GM18868 (cell line): ENCODE data around the gene PCDHB4.
"Not testable (repeated sequence)": the region's sequence is repeated elsewhere in the genome, so short reads cannot be mapped to it uniquely, and the experiment has no call there.

Source experiments
- ATAC-seq: cut with Tn5 transposase; IDR thresholded peaks from one replicate; pipeline ENCODE4 v1.9.1; 2021; ENCODE audit warnings: mild to moderate bottlenecking, moderate library complexity; ENCODE audit not compliant: unreplicated experiment

The PCDHB4 gene

DNA sequence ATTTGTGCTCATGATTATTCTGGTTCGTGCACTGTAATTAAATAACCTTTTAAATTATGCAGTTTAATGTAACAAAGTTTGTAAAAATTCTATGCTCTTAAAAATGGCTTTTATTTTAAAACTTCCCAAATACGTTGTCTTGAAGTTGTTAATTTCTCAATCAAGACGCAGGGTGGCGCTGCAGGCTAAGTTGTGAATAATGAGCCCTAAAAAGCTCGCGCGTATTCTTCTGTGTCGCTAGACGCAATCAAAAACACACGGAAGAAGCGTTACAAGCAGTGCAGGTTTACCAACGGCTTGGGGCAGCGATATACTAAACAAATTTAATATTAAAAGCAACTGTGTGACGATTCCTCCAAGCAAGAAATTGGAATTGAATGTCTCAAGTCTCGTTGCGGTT, at the start of gene PCDHB4:
PCDHB4 (plus strand) TSS at position 256 of the 400 bp plus-strand sequence. CDS start 181 bp downstream, outside the sequence.
- no peak for ATAC-seq

DNA sequence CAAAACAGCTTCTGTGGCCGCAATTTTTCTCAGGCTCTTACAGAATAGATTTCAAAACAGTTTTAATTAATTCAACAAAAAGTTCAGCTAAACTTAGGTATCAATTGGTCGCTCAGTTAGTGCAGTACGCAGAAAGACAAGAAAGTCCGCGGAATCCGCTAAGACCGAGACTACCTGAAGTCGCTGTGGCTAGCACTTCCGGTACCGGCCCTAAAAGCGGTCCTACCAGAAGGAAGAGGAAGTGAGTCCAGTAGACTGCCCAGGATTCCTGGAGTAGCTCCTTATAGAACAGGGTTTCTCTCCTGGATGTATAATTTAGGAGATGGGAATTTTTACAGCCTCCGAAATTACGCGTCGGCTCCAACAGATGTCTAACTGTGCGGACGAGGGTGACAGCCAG, 43.8 kb upstream of the PCDHB4 start:
- ATAC-seq = no peak

DNA sequence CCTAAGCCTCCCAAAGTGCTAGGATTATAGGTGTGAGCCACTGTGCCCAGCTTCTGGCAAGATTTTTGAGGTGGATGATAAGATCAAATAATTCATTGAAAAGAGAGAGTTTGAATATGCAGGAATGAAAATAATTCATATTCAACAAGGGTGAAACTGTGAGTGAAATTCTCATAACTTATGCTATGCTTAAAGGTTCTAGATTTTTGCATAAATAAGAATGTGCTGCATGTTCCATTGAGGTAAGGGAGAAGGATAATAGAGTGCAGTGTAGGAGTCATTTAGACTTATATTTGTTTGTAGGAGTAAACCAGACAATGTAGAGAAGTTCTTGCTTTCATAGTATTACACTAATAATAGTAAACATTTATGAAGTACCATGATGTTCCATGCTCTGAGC, 39.4 kb upstream of the PCDHB4 start:
- ATAC-seq = no peak

DNA sequence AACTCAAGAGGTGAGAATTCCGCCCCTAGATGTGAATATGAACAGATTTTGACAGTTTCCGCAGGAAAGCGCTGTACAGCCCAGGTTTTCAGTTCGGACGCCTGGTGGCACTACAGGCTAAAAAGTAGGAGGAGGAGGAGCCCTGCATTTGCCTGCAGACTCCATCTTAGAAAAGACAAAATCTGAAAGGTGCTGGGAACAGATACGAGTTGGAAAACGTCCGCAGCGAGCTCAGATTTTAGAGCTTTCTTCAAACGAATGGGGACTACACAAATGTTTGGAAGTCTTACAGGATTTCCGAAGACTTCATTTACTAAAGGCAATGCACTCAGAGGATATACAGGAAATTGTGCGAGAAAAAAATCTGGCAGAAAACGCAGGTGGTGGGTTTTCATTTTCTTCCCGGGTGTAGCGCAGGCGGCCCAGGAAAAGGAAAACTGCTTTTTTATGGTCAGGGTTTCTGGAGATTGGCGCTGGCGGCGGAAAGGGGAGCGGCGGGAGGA, 37.1 kb upstream of the PCDHB4 start:
- ATAC-seq = peak; percentile 64

DNA sequence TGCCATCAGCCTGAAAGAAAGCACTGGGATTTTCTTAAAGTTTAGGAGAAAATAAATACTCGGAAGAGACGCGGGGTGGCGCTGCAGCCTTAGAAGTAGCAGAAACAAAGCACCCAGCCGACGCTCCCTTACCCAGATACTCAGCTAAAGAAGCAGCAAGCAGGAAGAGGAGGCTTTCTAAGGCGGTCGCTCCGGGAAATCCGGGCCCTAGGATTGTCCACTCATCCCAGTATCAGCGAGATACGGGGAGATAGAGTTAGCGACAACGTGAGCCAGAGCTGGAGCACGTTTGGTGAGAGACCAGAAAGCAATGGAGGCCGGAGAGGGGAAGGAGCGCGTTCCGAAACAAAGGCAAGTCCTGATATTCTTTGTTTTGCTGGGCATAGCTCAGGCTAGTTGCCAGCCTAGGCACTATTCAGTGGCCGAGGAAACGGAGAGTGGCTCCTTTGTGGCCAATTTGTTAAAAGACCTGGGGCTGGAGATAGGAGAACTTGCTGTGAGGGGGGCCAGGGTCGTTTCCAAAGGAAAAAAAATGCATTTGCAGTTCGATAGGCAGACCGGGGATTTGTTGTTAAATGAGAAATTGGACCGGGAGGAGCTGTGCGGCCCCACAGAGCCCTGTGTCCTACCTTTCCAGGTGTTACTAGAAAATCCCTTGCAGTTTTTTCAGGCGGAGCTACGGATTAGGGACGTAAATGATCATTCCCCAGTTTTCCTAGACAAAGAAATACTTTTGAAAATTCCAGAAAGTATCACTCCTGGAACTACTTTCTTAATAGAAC, 26.9 kb upstream of the PCDHB4 start, which contains the start of gene PCDHB2:
PCDHB2 (plus strand) TSS at position 135 of the 782 bp plus-strand sequence; CDS start at position 311, 176 bp downstream.
- no peak for ATAC-seq

DNA sequence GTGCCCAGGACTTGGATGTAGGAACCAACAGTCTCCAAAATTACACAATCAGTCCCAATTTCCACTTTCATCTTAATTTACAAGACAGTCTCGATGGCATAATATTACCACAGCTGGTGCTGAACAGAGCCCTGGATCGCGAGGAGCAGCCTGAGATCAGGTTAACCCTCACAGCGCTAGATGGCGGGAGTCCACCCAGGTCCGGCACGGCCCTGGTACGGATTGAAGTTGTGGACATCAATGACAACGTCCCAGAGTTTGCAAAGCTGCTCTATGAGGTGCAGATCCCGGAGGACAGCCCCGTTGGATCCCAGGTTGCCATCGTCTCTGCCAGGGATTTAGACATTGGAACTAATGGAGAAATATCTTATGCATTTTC, 26.4 kb upstream of the PCDHB4 start:
- no peak for ATAC-seq

DNA sequence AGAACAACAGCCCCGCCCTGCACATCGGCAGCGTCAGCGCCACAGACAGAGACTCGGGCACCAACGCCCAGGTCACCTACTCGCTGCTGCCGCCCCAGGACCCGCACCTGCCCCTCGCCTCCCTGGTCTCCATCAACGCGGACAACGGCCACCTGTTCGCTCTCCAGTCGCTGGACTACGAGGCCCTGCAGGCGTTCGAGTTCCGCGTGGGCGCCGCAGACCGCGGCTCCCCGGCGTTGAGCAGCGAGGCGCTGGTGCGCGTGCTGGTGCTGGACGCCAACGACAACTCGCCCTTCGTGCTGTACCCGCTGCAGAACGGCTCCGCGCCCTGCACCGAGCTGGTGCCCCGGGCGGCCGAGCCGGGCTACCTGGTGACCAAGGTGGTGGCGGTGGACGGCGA, 25.4 kb upstream of the PCDHB4 start:
- ATAC-seq = not testable (repeated sequence)

DNA sequence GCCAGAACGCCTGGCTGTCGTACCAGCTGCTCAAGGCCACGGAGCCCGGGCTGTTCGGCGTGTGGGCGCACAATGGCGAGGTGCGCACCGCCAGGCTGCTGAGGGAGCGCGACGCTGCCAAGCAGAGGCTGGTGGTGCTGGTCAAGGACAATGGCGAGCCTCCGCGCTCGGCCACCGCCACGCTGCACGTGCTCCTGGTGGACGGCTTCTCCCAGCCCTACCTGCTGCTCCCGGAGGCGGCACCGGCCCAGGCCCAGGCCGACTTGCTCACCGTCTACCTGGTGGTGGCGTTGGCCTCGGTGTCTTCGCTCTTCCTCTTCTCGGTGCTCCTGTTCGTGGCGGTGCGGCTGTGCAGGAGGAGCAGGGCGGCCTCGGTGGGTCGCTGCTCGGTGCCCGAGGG, 25.0 kb upstream of the PCDHB4 start:
- ATAC-seq = not testable (repeated sequence)

DNA sequence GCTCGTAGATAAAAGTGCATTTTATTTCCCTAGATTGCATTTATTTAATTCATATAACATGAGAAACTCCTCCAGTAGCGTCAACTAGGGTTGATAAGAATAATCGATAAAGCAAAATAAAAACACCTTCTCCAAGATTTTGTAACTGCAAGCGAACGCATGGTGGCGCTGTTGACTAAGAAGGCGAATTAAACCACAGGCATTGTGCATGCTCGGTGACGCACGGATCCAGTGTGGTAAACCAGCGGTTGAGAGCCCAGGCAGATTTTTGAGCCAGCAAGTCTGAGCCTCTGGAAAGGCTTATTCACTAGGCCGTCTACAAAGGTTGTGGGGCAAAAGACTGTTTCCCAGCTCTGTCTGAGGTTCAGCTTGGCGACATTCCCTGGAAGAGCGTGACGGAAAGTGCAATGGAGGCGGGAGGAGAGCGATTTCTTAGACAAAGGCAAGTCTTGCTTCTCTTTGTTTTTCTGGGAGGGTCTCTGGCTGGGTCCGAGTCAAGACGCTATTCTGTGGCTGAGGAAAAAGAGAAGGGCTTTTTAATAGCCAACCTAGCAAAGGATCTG, 21.3 kb upstream of the PCDHB4 start, which contains the start of gene PCDHB3:
PCDHB3 (plus strand) TSS at position 231 of the 563 bp plus-strand sequence; CDS start at position 408, 177 bp downstream.
- no peak for ATAC-seq

DNA sequence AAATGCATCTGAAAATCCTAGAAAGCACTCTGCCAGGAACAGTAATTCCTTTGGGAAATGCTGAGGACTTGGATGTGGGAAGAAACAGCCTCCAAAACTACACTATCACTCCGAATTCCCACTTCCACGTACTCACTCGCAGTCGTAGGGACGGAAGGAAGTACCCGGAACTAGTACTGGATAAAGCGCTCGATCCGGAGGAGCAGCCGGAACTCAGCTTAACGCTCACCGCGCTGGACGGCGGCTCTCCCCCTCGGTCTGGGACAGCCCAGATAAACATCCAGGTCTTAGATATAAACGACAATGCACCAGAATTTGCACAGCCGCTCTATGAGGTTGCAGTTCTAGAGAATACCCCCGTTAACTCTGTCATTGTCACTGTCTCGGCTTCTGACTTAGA, 20.6 kb upstream of the PCDHB4 start:
- ATAC-seq = no peak

DNA sequence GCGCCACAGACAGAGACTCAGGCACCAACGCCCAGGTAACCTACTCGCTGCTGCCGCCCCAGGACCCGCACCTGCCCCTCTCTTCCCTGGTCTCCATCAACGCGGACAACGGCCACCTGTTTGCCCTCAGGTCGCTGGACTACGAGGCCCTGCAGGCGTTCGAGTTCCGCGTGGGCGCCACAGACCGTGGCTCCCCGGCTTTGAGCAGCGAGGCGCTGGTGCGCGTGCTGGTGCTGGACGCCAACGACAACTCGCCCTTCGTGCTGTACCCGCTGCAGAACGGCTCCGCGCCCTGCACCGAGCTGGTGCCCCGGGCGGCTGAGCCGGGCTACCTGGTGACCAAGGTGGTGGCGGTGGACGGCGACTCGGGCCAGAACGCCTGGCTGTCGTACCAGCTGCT, 19.5 kb upstream of the PCDHB4 start:
- ATAC-seq = not testable (repeated sequence)

DNA sequence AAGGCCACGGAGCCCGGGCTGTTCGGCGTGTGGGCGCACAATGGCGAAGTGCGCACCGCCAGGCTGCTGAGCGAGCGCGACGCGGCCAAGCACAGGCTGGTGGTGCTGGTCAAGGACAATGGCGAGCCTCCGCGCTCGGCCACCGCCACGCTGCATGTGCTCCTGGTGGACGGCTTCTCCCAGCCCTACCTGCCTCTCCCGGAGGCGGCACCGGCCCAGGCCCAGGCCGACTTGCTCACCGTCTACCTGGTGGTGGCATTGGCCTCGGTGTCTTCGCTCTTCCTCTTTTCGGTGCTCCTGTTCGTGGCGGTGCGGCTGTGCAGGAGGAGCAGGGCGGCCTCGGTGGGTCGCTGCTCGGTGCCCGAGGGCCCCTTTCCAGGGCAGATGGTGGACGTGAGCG, 19.1 kb upstream of the PCDHB4 start:
- not testable (repeated sequence) for ATAC-seq

DNA sequence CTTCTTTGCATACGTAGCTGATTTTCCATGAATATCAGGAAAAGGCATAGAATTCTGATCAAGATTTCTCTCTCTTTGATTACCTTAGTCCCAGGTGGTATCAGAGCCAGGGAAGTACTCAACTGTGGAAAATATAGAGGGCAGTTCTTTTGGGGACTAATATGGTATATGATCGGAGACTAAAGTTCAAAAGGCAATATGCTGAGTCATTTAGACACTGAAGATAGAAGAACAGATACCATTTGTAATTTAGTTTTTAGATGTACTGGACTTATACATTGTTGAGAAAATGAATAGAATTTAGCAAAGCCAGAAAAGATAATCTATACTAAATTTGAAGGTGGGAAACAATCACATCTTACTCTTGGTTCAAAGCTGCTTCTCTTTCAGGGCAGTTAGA, 16.3 kb upstream of the PCDHB4 start:
- ATAC-seq = no peak

DNA sequence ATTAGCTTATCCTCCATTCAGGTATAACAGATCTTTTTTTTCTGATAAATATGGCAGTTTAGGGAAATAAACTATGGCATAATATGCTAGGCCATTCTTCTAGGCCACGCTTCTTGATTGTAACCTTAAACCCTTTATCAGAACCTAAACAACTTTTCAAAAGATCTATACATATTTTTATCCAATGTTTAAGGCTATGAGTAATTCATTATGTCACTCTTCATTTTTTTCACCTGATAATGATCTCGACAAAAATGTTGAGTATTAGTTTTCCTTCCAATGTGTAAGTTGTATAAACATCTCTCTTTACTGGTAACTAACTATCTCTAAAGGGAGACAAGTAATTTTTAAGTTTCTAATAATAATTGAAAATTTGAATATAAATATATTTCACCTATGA, 2.4 kb upstream of the PCDHB4 start:
- no peak for ATAC-seq

DNA sequence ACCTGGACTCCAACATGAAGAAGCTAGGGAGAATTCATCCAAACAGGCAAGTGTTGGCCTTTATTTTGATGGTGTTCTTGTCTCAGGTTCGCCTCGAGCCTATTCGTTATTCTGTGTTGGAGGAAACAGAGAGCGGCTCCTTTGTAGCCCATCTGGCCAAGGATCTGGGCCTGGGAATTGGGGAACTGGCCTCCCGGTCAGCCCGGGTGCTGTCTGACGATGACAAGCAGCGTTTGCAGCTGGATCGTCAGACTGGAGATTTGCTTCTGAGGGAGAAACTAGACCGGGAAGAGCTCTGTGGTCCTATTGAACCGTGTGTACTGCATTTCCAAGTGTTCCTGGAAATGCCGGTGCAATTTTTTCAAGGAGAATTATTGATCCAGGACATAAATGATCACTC, 367 bp downstream of the PCDHB4 start:
- no peak for ATAC-seq

DNA sequence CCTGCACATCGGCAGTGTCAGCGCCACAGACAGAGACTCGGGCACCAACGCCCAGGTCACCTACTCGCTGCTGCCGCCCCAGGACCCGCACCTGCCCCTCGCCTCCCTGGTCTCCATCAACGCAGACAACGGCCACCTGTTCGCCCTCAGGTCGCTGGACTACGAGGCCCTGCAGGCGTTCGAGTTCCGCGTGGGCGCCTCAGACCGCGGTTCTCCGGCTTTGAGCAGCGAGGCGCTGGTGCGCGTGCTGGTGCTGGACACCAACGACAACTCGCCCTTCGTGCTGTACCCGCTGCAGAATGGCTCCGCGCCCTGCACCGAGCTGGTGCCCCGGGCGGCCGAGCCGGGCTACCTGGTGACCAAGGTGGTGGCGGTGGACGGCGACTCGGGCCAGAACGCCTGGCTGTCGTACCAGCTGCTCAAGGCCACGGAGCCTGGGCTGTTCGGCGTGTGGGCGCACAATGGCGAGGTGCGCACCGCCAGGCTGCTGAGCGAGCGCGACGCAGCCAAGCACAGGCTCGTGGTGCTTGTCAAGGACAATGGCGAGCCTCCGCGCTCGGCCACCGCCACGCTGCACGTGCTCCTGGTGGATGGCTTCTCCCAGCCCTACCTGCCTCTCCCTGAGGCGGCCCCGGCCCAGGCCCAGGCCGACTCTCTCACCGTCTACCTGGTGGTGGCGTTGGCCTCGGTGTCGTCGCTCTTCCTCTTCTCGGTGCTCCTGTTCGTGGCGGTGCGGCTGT, 1.9 kb downstream of the PCDHB4 start:
- not testable (repeated sequence) for ATAC-seq

DNA sequence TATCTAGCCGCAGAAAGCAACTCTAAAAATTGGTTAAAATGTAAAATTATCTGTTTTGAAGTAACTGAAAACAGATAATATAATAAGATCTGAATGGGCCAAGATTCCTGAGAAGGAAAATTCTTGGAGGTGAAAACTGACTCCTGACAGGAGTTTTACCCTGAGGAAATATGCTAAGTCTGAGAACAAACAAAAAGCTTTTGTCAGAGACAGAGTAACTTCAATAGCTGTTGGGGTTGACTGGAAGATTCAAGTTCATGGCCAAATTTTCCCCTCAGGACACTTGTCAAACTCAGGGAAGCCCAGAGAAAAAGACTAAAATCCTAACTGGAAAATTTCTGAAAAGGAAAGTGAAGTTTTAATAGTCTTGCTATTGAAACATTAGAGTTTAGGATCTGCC, 5.7 kb downstream of the PCDHB4 start:
- ATAC-seq = no peak

DNA sequence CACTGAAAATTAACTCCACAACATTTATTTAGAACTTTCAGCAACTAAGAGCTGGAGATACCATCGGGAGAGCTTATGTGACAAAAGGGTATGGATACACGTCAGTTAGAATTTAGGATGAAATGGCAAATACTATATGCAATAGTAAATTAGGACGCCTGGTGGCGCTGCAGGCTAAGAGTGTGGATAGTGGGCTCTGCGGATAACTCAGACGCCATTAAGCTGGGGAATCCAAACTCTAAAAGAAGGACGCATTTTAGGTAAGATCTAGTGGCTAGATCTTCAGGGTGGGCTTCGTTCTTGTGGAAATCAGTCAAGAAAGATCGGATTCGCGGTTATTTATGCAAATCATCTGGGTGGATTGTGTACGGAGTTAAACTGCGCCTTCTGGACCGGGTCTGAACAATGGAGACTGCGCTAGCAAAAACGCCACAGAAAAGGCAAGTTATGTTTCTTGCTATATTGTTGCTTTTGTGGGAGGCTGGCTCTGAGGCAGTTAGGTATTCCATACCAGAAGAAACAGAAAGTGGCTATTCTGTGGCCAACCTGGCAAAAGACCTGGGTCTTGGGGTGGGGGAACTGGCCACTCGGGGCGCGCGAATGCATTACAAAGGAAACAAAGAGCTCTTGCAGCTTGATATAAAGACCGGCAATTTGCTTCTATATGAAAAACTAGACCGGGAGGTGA, 13.6 kb downstream of the PCDHB4 start, which contains the start of gene PCDHB5:
PCDHB5 (plus strand) TSS at position 177 of the 688 bp plus-strand sequence; CDS start at position 406, 229 bp downstream.
- ATAC-seq = no peak

DNA sequence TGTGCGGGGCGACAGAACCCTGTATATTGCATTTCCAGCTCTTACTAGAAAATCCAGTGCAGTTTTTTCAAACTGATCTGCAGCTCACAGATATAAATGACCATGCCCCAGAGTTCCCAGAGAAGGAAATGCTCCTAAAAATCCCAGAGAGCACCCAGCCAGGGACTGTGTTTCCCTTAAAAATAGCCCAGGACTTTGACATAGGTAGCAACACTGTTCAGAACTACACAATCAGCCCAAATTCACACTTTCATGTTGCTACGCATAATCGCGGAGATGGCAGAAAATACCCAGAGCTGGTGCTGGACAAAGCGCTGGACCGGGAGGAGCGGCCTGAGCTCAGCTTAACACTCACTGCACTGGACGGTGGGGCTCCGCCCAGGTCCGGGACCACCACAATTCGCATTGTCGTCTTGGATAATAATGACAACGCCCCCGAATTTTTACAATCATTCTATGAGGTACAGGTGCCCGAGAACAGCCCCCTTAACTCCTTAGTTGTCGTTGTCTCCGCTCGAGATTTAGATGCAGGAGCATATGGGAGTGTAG, 14.2 kb downstream of the PCDHB4 start:
- ATAC-seq = no peak

DNA sequence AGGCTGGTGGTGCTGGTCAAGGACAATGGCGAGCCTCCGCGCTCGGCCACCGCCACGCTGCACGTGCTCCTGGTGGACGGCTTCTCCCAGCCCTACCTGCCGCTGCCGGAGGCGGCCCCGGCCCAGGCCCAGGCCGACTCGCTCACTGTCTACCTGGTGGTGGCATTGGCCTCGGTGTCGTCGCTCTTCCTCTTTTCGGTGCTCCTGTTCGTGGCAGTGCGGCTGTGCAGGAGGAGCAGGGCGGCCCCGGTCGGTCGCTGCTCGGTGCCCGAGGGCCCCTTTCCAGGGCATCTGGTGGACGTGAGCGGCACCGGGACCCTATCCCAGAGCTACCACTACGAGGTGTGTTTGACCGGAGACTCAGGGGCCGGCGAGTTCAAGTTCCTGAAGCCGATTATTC, 15.7 kb downstream of the PCDHB4 start:
- ATAC-seq = not testable (repeated sequence)
